H1 (cell line): Measurements from ENCODE around the gene TCP11. TPM values are rescaled to one million over a fixed set of nuclear protein-coding genes. Genes with fewer than 3 reads are reported as not detected.

ENCODE experiments used
- CTCF ChIA-PET: fragments of 300-600 bp; sonication (Branson Sonifier 250); formaldehyde crosslinking; loops from one replicate; lab custom pipeline; 2021; ENCODE audit not compliant: partially characterized antibody; lab: Charles Lee
- POLR2A ChIA-PET: fragments of 300-600 bp; sonication (Branson Sonifier 250); formaldehyde crosslinking; loops from one replicate; lab custom pipeline; 2021; ENCODE audit warnings: inconsistent platforms; ENCODE audit not compliant: partially characterized antibody; lab: Charles Lee
- DNase-seq, 2 experiments: peaks; one replicate each; pipeline versions ENCODE4 v3.0.0 to v3.0.0-alpha.2; 2010 to 2022; ENCODE audit warnings: low spot score in 2 of 2, low read depth in 1 of 2, mixed read lengths in 1 of 2
- FAIRE-seq: peaks from 2 replicates; lab custom pipeline; 2011; peaks lifted over from hg19 to GRCh38; lab: Jason Lieb, UNC
- H2AFZ ChIP-seq: 2 replicates; pipeline ENCODE4 v1.8.1; 2012; ENCODE audit warnings: low read length, inconsistent platforms
- H2AK5ac ChIP-seq: 2 replicates; pipeline ENCODE4 v1.6.1; 2013; ENCODE audit warnings: low read depth, low read length
- H2BK120ac ChIP-seq: replicated peaks from 2 replicates; pipeline ENCODE3; 2013; ENCODE audit warnings: low read depth, low read length, inconsistent platforms
- H2BK12ac ChIP-seq: 2 replicates; pipeline ENCODE4 v1.6.1; 2013; ENCODE audit warnings: low read depth, low read length
- H2BK15ac ChIP-seq: 2 replicates; pipeline ENCODE4 v1.6.1; 2013; ENCODE audit warnings: low read length
- H2BK20ac ChIP-seq: 2 replicates; pipeline ENCODE4 v1.6.1; 2013; ENCODE audit warnings: low read length
- H2BK5ac ChIP-seq: 2 replicates; pipeline ENCODE4 v1.6.1; 2013; ENCODE audit warnings: low read depth, low read length
- H3K14ac ChIP-seq: 2 replicates; pipeline ENCODE4 v1.6.1; 2013; ENCODE audit warnings: inconsistent platforms; ENCODE audit not compliant: insufficient read length
- H3K18ac ChIP-seq: 2 replicates; pipeline ENCODE4 v1.6.1; 2013; ENCODE audit warnings: low read length; ENCODE audit errors: extremely low read depth
- H3K23ac ChIP-seq: 2 replicates; pipeline ENCODE4 v1.6.1; 2013; ENCODE audit warnings: inconsistent platforms; ENCODE audit not compliant: insufficient read length
- H3K23me2 ChIP-seq: 2 replicates; pipeline ENCODE4 v1.6.1; 2013; ENCODE audit warnings: low read depth, low read length
- H3K27ac ChIP-seq: 2 replicates; pipeline ENCODE4 v1.6.1; 2011; ENCODE audit warnings: low read depth, low read length, inconsistent platforms
- H3K27me3 ChIP-seq, 4 experiments: replicated peaks in 1 of 4; 1 replicate in 1 of 4; 2 replicates in 3 of 4; pipeline versions ENCODE4 v1.6.1 to v1.8.1; 2011 to 2013; ENCODE audit warnings: low read length in 3 of 4, mild to moderate bottlenecking in 3 of 4, inconsistent platforms in 2 of 4, mixed read lengths in 2 of 4, moderate library complexity in 1 of 4; ENCODE audit not compliant: control insufficient read depth in 3 of 4, insufficient read depth in 3 of 4; ENCODE audit errors: extremely low read depth in 1 of 4
- H3K36me3 ChIP-seq, 4 experiments: 2 replicates each; pipeline versions ENCODE4 v1.6.1 to v1.8.1; 2011 to 2013; ENCODE audit warnings: mild to moderate bottlenecking in 4 of 4, low read length in 3 of 4, moderate library complexity in 2 of 4, control low read depth in 1 of 4, inconsistent platforms in 1 of 4; ENCODE audit not compliant: insufficient read depth in 4 of 4, control insufficient read depth in 2 of 4
- H3K4ac ChIP-seq: replicated peaks from 2 replicates; pipeline ENCODE3; 2013; ENCODE audit warnings: low read length, low read depth, mixed read lengths, inconsistent platforms; ENCODE audit not compliant: insufficient read length
- H3K4me1 ChIP-seq, 4 experiments: replicated peaks in 1 of 4; 1 replicate in 1 of 4; 2 replicates in 3 of 4; pipeline versions ENCODE4 v1.6.1 to v1.8.1; 2011 to 2013; ENCODE audit warnings: low read length in 3 of 4, inconsistent platforms in 2 of 4, mixed read lengths in 1 of 4; ENCODE audit not compliant: insufficient read depth in 4 of 4, control insufficient read depth in 3 of 4
- H3K4me2 ChIP-seq, 2 experiments: 2 replicates each; pipeline versions ENCODE4 v1.6.1 to v1.8.1; 2011 to 2013; ENCODE audit warnings: low read depth in 2 of 2, low read length in 2 of 2, control low read depth in 1 of 2, inconsistent platforms in 1 of 2, mild to moderate bottlenecking in 1 of 2; ENCODE audit not compliant: insufficient read depth in 1 of 2
- H3K4me3 ChIP-seq, 4 experiments: fragments of 200-600, 300-600 bp in 1 of 4; sonication (generic), shearing (Covaris generic), sonication (Bioruptor Twin) in 1 of 4; 2 replicates each; pipeline versions ENCODE4 v1.5.1 to v1.8.1; 2011 to 2016; ENCODE audit warnings: low read length in 4 of 4, low read depth in 3 of 4, control low read depth in 2 of 4, inconsistent platforms in 2 of 4, mild to moderate bottlenecking in 2 of 4, mixed read lengths in 1 of 4, moderate library complexity in 1 of 4; ENCODE audit not compliant: insufficient read depth in 2 of 4; ENCODE audit errors: extremely low read depth in 1 of 4
- H3K56ac ChIP-seq: replicated peaks from 2 replicates; pipeline ENCODE3; 2013; ENCODE audit warnings: low read depth, mild to moderate bottlenecking, mixed read lengths, low read length, inconsistent platforms; ENCODE audit not compliant: insufficient read length
- H3K79me1 ChIP-seq: 2 replicates; pipeline ENCODE4 v1.6.1; 2013; ENCODE audit warnings: low read depth, low read length, control low read depth
- H3K79me2 ChIP-seq, 2 experiments: 2 replicates each; pipeline versions ENCODE4 v1.6.1 to v1.8.1; 2012 to 2013; ENCODE audit warnings: low read length in 2 of 2, mild to moderate bottlenecking in 2 of 2, inconsistent platforms in 1 of 2; ENCODE audit not compliant: insufficient read depth in 2 of 2, control insufficient read depth in 1 of 2
- H3K9ac ChIP-seq, 4 experiments: replicated peaks in 1 of 4; 1 replicate in 1 of 4; 2 replicates in 3 of 4; pipeline versions ENCODE4 v1.6.1 to v1.8.1; 2011 to 2013; ENCODE audit warnings: low read depth in 3 of 4, low read length in 3 of 4, control low read depth in 2 of 4, mild to moderate bottlenecking in 2 of 4, moderate library complexity in 2 of 4, inconsistent platforms in 1 of 4; ENCODE audit errors: extremely low read depth in 1 of 4
- H3K9me3 ChIP-seq, 2 experiments: 2 replicates each; pipeline versions ENCODE4 v1.6.1 to v1.8.1; 2012 to 2013; ENCODE audit warnings: mild to moderate bottlenecking in 2 of 2, moderate library complexity in 2 of 2, control low read depth in 1 of 2, inconsistent platforms in 1 of 2, low read depth in 1 of 2, low read length in 1 of 2, mixed read lengths in 1 of 2; ENCODE audit not compliant: insufficient read depth in 2 of 2
- H4K20me1 ChIP-seq, 2 experiments: replicated peaks in 1 of 2; 2 replicates each; pipeline versions ENCODE3 to v1.8.1; 2011 to 2013; ENCODE audit warnings: inconsistent platforms in 2 of 2, low read length in 2 of 2, mild to moderate bottlenecking in 1 of 2; ENCODE audit not compliant: insufficient read depth in 2 of 2, control insufficient read depth in 1 of 2
- H4K5ac ChIP-seq: 2 replicates; pipeline ENCODE4 v1.6.1; 2013; ENCODE audit warnings: low read length, low read depth, mixed read lengths, inconsistent platforms; ENCODE audit not compliant: insufficient read length
- H4K8ac ChIP-seq: 2 replicates; pipeline ENCODE4 v1.8.0; 2013; ENCODE audit warnings: mild to moderate bottlenecking, moderate library complexity, low read length, inconsistent platforms; ENCODE audit not compliant: insufficient read depth; ENCODE audit errors: extremely low read depth
- H4K91ac ChIP-seq: replicated peaks from 2 replicates; pipeline ENCODE3; 2013; ENCODE audit warnings: low read length, mixed read lengths, inconsistent platforms; ENCODE audit not compliant: insufficient read length
- RFX5 ChIP-seq: IDR thresholded peaks from 2 replicates; pipeline ENCODE4 v1.6.1; 2011; ENCODE audit warnings: low read depth, low read length, improper control_type of control experiment, borderline replicate concordance
- WGBS, 2 experiments: shearing (Covaris generic) in 1 of 2; methylation state at CpG; one replicate each; pipeline versions ENCODE4 v1.1.6 to v1.1.7; 2013 to 2015; ENCODE audit warnings: low lambda C conversion rate in 2 of 2, mixed read lengths in 2 of 2, inconsistent platforms in 1 of 2, low coverage in 1 of 2, missing lambda C conversion rate in 1 of 2; ENCODE audit not compliant: insufficient replicate concordance in 2 of 2, insufficient coverage in 1 of 2, insufficient read length in 1 of 2; ENCODE audit errors: extremely low coverage in 1 of 2, missing lambda C conversion rate in 1 of 2; 5-methylcytosine and 5-hydroxymethylcytosine counted together
- polyA plus RNA-seq, 7 experiments: library from polyadenylated mRNA; depleted of rRNA in 3 of 7; stranded (reverse) in 5 of 7; unstranded in 2 of 7; fragments of >200 nt in 5 of 7; fragments of 200-250 nt in 2 of 7; gene quantifications; 1 replicate in 5 of 7; 2 replicates in 1 of 7; 4 replicates in 1 of 7; pipeline versions ENCODE4 v1.2.1 to v1.2.3, GENCODE V29; 2011 to 2013; ENCODE audit warnings: missing spikeins in 2 of 7, mixed read lengths in 2 of 7
- total RNA-seq: library from RNA; stranded (reverse); fragmentation: NEBNext Ultra II Directional; extraction: Animal tissue kit (Norgen Biotek cat#: 25700); gene quantifications from 2 replicates; pipeline ENCODE4 v1.2.1, GENCODE V29; 2021
- TF ChIP-seq, protein P1 (sequence below), 3 experiments: IDR thresholded peaks; 1 replicate in 2 of 3; 2 replicates in 1 of 3; pipeline versions ENCODE4 v1.5.1 to v1.6.1; 2011; ENCODE audit warnings: low read length in 3 of 3, mild to moderate bottlenecking in 3 of 3, inconsistent platforms in 2 of 3, low read depth in 1 of 3, moderate library complexity in 1 of 3; ENCODE audit not compliant: insufficient read depth in 1 of 3; ENCODE audit errors: control extremely low read depth in 1 of 3
- TF ChIP-seq, protein P2 (sequence below): IDR thresholded peaks from 2 replicates; pipeline ENCODE4 v1.6.1; 2011; ENCODE audit warnings: low read depth, mild to moderate bottlenecking, low read length; ENCODE audit not compliant: insufficient read depth

The TCP11 gene
- total and polyA plus RNA-seq, 2 of the 8 experiments (the other 6 are each of a cell fraction or from before 2014, with no cell fraction given), result 0.11 TPM; not detected in 1

DNA sequence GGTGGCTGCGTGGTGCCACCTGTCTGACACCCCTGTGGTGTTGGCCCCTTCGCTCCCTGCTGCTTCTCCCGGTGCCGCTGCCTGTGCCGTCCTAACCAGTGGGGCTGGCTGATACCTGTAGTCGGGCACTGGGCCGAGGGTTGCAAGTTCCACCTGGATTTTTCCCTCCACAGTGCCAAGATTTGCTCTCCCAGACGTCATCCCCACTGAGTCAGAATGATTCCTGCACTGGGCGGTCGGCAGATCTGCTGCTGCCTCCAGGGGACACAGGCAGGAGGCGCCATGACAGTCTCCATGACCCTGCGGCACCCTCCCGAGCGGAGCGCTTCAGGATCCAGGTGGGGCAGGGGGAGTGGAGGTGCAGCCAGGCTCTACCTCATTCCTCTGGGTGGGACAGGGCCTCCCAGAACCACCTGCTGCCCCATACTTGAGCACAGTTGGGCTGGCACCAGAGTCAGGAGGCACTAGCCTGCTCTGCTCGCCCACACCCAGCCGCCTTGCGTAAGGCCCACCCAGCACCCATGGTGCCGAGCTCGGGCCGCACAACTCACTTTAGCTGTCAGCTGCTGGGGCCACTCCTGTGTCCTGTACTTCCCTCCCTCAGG is 60.2 kb downstream of the TCP11 start:
- Histone ChIP-seq H2BK12ac (no peak overlapping the region), H4K8ac (no peak overlapping the region), H3K23ac (no peak overlapping the region), H3K4me1 (peaks cover 0 to 10% (median 4%) of the 10 kb centered on the region in 4 experiments; a peak in 3 of 7 replicates), H2BK120ac (no peak overlapping the region), H3K56ac (no peak overlapping the region), H3K27me3 (no peaks in the 10 kb centered on the region), H3K4me2 (no peak overlapping the region), H4K20me1 (peaks cover 0 to 3% of the 10 kb centered on the region in 2 experiments), H4K5ac (no peak overlapping the region), H3K27ac (no peak overlapping the region), H3K79me2 (no peaks in the 10 kb centered on the region), H2BK20ac (no peak overlapping the region), H3K79me1 (no peaks in the 10 kb centered on the region), H3K36me3 (peaks cover 3 to 16% (median 9%) of the 10 kb centered on the region in 4 experiments), H2BK5ac (0 out of 2 replicates have a peak overlapping the region, but pooled peaks have one; percentile 16), H3K9ac (no peak overlapping the region), H3K14ac (no peak overlapping the region), H3K4ac (no peak overlapping the region), H3K18ac (no peak overlapping the region), H2AK5ac (no peak overlapping the region), H4K91ac (no peak overlapping the region), H2AFZ (no peak overlapping the region), H2BK15ac (no peak overlapping the region), H3K4me3 (no peak overlapping the region), H3K23me2 (no peaks in the 10 kb centered on the region), H3K9me3 (no peaks in the 10 kb centered on the region)
- DNase-seq (no peak), FAIRE-seq (no peak)
- ChIA-PET CTCF (interaction anchor here (0.8 to 2.4 kb wide), 9 partner anchors 9 to 128 kb away, joined by 3 to 7 read pairs (median 3); no protein-coding TSS in a partner anchor), POLR2A (interaction anchor here (1.2 kb wide), 1 partner anchor 47 kb away, joined by 3 read pairs; no protein-coding TSS in a partner anchor)
- no peak for TF ChIP-seq RFX5
- TF ChIP-seq, protein P1, sequence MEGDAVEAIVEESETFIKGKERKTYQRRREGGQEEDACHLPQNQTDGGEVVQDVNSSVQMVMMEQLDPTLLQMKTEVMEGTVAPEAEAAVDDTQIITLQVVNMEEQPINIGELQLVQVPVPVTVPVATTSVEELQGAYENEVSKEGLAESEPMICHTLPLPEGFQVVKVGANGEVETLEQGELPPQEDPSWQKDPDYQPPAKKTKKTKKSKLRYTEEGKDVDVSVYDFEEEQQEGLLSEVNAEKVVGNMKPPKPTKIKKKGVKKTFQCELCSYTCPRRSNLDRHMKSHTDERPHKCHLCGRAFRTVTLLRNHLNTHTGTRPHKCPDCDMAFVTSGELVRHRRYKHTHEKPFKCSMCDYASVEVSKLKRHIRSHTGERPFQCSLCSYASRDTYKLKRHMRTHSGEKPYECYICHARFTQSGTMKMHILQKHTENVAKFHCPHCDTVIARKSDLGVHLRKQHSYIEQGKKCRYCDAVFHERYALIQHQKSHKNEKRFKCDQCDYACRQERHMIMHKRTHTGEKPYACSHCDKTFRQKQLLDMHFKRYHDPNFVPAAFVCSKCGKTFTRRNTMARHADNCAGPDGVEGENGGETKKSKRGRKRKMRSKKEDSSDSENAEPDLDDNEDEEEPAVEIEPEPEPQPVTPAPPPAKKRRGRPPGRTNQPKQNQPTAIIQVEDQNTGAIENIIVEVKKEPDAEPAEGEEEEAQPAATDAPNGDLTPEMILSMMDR (IDR thresholded peaks at IDR 0.05; ENCODE audit: control extremely low read depth in 1 of 3, insufficient read depth in 1 of 3, low read depth in 1 of 3, low read length in 3 of 3), result peak in 1 of 3 experiments; percentile 13; a peak in 1 of 4 replicates
- TF ChIP-seq, protein P2, sequence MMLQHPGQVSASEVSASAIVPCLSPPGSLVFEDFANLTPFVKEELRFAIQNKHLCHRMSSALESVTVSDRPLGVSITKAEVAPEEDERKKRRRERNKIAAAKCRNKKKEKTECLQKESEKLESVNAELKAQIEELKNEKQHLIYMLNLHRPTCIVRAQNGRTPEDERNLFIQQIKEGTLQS, result no peak
- WGBS, 2 experiments, result 94% methylated on average over 21 of the region's 21 CpGs; no CpG with 5 or more reads in 1 of the 2 experiments
